GM15510 (cell line): ENCODE results near the gene ERC2.

Experiments
- POLR2A ChIP-seq: IDR thresholded peaks from 3 replicates; pipeline ENCODE4 v1.6.1; 2011; ENCODE audit warnings: borderline replicate concordance; ENCODE audit not compliant: insufficient read length; ENCODE audit errors: extremely low read depth

The ERC2 gene

DNA sequence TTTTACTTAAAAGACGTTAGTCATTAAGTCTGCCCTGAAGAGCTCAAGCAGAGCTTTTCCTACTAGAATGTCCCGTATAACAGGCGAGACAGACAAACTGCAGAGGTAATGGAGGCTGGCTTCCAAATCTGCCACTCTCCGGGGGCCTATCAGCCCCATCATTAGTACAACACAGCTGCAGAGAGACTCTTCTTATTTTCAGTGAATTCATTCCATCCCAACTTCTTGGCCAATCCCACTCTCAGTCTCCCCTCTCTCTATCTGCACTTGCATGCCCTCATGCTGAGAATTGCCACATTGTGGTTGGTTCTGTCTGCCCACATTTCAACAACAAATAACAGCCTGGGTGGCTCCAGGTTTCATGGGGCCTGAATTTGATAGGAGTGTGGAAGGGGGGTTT lies 412.7 kb downstream of the ERC2 start:
- TF ChIP-seq POLR2A = no peak

DNA sequence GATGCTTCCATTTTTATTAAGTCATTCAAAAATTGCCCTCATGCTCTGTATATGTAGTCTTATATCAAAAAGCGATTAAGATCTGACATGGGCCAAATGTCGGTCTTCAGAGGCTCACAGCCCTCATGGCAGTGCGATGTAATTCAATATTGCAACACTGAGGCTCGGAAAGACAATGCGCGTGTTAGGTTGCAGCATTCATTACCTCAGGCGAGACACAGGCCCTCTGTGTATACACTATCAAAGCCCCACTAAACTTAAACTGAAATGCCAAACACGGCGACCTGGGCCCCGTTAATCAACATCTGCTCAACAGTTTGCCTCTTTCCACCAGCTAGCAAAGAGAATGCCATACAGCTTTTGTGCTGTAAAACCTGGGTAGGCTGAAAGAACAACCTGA lies 413.4 kb downstream of the ERC2 start:
- TF ChIP-seq POLR2A = no peak

DNA sequence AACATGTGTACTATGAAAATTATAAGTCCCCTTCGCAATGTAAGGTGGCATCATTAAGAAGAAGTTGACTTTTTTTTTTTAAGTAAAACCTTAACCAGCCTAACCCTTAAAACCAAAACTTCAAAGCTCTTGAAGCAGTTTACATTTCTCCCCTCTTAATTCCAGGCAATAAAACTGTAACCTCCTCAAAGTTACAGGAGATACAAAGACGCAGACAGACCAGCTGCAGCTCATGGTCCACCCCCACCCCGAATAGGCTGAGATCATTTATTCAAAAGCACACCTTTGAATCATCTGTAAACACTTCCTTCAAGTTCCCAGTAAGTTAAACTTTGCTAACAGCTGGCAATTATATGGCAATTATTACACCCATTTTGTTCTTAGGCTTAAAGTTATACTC lies 414.5 kb downstream of the ERC2 start:
- TF ChIP-seq POLR2A = no peak

DNA sequence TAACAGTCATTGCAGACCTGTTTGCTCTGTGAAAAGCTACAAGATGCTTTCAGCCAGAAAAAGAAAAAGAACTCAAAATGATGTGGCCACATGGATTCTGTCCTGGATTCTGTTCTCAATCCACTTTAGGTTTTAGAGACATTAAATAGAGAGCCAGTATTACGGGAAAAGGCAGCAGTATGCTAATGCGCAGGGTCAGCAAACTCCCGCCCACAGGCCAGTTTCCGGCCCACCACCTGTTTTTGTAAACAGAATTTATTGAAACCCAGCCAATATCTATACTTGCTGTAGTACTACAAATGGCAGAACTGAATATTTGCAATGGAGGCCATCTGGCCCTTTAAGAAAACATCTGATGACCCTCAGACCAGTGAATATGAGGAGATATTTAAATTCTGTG lies 416.1 kb downstream of the ERC2 start:
- TF ChIP-seq POLR2A = no peak

DNA sequence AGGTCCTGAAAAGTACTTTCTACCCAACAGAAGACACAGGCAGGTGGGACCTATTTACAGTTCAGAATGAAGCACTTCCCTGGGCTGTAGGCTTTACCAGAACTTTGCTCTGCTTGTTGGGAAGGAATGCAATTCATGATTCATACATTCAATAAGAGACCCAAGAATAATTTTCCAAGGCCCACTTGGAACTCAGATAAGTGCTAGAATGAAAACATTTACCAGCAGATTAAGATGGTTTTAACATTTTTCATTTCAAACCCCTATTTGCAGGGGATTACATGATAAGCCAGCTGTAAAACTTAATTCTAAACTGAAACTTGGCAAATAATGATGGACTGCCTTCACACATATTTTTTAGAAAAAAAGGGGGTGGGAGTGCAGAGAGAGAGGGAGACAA lies 417.2 kb downstream of the ERC2 start:
- TF ChIP-seq POLR2A = no peak

DNA sequence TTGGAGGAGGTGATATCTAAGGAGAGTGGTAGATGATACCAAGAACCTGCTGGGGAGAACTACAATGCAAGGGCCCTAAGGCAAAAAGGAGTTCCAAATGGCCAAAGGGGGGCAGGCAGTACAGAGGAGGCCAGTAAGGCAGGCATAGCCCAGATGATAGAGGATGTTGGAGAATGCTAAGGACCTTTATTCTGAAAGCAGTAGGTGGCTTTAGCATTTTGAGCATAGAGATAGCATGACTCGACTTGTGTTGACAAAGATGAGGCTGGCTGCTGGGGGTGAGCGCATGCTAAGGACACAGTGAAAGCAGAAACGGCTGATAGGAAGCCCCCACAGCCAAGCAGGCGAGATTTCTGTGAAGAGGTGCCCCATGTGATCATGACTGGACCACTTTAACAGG lies 419.3 kb downstream of the ERC2 start:
- TF ChIP-seq POLR2A = no peak

DNA sequence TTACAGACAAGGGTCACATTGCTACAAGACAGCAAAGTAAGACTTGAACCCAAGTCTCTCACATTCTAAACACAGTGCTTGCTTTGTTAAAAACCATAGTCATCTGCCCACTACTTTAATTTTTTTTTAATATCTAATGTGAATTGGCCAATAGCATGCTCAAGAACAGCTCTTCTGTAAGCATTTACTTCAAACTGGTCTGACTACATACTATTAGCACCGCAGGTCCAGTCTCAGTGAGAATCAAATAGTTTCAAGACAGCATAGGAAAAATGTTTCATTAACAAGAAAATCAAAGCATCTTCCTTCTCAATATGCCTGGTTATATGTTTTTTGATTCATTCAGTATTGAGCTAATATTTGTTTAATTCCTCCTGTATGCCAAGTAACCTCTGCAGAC lies 419.9 kb downstream of the ERC2 start:
- no peak for TF ChIP-seq POLR2A

DNA sequence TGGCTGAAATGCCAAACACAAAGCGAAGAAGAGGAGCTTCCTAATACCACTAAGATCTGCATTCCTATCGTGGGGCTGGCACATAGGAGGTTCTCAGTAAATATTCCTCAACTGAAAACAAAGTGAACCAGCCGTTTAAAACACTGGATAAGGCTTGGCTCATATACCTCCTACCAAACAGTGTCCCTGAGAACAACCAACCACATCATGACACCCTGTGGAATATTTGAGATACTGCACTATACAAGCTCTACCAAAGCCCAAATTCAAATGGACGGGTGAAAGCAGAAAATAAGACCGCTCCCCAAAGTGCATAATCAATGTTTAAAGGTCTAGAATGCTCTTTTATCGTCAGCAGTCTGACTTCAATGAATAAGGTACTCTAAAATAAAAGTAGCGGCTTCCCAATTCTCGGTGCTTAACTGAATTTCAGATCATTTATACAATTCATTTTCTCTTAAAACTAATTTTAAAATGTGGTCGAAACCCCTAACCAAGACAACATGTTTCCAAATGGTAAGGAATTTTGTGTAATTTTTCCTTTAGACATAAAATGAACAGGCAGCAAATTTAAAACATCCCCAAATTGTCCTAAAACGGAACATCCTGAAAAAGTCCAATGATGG lies 425.8 kb downstream of the ERC2 start:
- no peak for TF ChIP-seq POLR2A

DNA sequence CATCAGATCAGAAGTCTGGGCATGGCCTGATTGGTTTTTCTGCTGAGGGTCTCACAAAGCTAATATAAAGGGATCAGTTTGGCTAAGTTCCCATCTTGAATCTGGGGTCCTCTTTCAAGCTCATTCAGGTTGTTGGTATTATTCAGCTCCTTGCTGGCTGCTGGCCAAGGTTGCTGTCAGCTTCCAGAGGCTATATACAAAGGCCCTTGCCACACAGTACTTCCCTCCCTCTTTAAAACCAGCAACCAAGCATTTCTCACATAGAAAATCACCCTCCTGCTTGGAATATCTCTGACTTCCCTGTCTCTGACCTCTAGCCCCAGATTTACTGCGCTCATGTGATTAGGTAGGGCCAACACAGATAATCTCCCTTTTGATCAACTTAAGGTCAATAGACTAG lies 442.9 kb downstream of the ERC2 start:
- TF ChIP-seq POLR2A = no peak

DNA sequence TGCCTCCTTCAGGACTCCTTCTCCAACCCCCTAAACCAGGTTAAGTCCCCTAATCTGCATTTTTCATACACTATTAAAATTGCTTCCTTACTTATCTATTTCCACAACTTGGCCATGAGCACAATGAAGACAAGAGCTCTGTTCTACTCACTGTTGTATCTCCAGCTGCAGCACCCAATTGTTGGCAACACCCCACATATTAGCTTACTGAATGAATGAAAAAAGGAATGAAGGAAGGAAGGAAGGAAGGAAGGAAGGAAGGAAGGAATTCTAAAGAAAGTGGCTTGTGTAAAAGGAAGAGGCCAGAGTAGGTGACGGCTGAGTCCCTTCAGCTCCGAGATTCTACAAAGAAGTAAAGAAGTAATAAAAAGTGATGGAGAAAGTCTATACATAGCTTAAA lies 444.7 kb downstream of the ERC2 start:
- TF ChIP-seq POLR2A = no peak

DNA sequence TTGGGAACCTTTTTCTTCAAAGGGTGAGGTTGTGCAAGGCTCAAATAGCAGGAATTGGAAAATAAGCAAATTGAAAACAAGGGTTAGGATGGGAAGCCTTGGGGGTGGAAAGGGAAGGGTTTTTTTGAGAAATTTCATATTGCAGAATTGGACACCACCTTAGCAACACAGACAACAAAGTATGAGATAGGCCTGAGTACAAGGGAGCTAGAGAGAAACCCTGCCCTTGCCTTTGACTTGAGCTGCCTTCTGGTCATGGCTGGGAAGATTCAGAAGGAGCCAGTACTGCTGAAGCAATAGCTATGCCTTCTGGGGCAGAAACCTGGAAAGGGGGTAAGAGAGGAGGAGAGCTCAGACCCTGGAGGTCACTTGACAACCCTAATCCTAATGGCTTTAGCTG lies 445.6 kb downstream of the ERC2 start:
- TF ChIP-seq POLR2A = no peak

DNA sequence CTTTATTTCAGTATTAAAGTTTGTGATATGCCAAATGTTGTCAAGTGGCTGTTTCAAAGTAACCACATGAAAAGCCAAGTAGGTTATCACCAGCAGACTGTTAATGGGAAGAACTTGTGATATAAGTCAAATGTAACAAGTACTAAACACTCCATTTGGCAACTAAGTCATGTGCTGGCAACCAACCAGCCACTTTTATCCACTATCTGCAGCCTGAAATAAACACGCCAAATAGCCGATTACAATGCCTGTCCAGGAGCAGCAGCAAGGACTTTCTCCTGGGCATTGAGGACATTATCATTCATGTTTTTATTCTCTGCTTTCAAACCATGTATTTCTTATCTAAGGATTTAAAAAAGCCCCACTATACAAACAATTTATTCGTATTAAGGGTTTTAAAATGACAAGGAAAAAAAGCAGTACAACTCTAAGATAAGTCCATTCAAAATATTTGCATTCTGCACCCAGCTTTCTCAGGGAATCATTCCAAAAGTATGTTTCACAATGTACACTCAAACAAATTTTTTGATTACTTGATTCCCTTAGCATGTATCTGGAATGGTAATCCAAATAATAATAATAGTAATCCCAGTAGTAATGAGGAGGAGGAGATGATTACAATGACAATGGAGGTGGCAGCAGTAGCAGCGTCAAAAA lies 448.6 kb downstream of the ERC2 start:
- no peak for TF ChIP-seq POLR2A

DNA sequence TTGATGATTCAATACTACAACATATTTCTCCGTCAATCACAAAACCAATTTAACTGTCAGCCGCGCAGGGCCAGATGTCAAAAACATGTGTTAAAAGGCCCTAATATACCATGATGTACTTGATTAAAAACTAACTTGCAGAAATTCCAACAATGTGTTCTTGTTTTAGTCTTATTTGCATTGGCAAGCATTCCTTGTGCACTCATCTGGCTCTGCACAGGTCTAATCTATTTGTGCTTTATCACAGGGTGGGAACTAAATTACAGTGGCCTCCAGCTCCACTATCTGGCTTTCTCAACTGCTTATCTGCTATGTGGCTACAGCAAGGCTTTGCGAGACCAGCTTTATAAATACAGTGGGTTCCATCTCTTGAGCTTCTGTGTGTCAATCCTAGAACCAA lies 455.5 kb downstream of the ERC2 start:
- no peak for TF ChIP-seq POLR2A

DNA sequence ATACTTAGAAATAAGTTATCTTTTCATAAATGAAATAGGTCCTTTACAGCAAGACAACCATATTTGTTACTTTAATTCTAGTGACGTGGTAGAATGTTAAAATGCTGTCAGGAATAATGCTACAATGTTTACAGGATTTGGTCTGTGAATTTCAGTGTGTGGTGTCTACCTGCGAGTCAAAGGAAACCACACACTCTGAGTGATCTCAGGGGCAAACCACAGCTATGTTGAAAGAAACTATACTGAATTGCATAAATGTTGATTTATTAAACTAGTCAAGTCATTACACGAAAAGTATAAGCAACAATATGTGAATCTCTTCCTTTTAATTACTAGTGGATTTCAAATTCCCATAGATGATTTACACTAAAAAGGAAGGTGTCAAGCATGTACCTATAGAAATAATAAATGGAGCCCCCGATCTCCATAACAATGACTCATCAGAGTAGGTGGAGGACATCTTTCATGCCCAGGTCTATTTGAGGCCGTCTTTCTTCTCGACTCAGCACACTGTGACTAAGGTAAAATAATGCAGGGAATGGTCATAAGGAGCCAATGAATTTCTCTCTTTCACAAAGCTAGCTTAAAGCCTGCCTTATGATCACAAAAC lies 463.0 kb downstream of the ERC2 start:
- TF ChIP-seq POLR2A = no peak

DNA sequence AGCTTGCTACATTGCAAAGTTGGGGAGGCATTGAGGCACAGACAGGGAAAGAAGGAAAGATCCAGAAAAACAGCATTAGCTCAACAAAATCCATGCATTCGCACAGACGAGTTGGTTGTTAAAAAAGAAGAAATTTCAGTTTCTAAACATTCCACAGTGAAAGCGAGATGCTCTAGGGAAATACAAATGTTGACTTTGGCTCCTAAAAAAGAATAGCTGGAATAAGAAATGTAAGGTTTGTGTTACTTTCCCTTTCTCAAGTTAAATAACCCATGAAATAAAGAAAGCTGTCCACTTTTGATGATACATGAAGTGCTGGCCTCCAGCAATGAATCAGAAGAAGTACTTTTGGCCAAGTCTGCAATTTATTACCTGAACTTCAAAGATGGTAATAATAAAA lies 465.1 kb downstream of the ERC2 start:
- TF ChIP-seq POLR2A = no peak

DNA sequence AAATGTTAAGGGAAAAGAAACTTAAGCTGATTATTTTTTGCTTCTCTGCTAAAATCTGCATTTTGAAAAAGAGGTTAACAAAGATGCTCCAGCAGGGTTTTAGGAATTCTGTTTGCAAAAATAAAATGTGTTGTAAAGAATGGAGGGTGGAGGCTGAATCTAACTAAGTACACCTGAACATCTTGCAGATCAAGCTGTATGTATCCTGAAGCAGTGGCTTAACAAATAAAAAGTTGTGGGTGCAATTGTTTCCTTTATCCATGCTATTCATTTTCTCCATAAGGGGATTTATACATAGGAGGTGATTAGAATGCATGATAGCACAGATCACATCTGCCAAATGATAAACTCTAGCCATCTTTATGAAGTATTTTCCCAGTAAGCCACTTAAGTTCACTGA lies 466.3 kb downstream of the ERC2 start:
- no peak for TF ChIP-seq POLR2A
